OCI-LY7 (cell line): ENCODE measurements around the gene XKR3.
"Not testable (repeated sequence)": the region's sequence is repeated elsewhere in the genome, so short reads cannot be mapped to it uniquely, and the experiment has no call there.

ENCODE experiments used
- CTCF ChIP-seq: fragments of 200-600 bp; sonication (generic); conservative IDR thresholded peaks from 2 replicates; pipeline ENCODE4 v1.5.1; 2014; ENCODE audit warnings: mild to moderate bottlenecking, antibody characterized with exemption, low read length, moderate library complexity, mixed read lengths
- EZH2phosphoT487 ChIP-seq: fragments of 200-600 bp; sonication (generic); IDR thresholded peaks from 2 replicates; pipeline ENCODE4 v1.6.1; 2018; ENCODE audit warnings: low read depth, borderline replicate concordance, mild to moderate bottlenecking, mixed run types, antibody characterized with exemption, low read length, moderate library complexity, mixed read lengths

GRCh38 chr22:16767927-16768326, 57.3 kb downstream of the XKR3 start:
- TF ChIP-seq CTCF, EZH2phosphoT487: not testable (repeated sequence)
